Memory B cell (primary cell): ENCODE measurements around the gene PUM1.
"Not testable (repeated sequence)": the region's sequence is repeated elsewhere in the genome, so short reads cannot be mapped to it uniquely, and the experiment has no call there.

Experiments used
- ATAC-seq: fragments of 150-1000 bp; cut with Tn5 transposase; 2 replicates; pipeline ENCODE4 v1.10.0; 2021; ENCODE audit warnings: low read depth, mild to moderate bottlenecking, moderate library complexity
- DNase-seq, 2 donors: peaks; one replicate each; pipeline ENCODE4 v3.0.0; 2022; ENCODE audit warnings: low spot score in 2 of 2
- H3K27ac Mint-ChIP-seq: one replicate; pipeline ENCODE4 v1.8.0; 2022; ENCODE audit warnings: mild to moderate bottlenecking, moderate library complexity, mixed read lengths
- H3K27me3 Mint-ChIP-seq: one replicate; pipeline ENCODE4 v1.8.0; 2022; ENCODE audit warnings: mixed read lengths
- H3K36me3 Mint-ChIP-seq: one replicate; pipeline ENCODE4 v1.8.0; 2022; ENCODE audit warnings: mild to moderate bottlenecking, mixed read lengths
- H3K4me1 Mint-ChIP-seq: one replicate; pipeline ENCODE4 v1.8.0; 2022; ENCODE audit warnings: mixed read lengths
- H3K4me3 Mint-ChIP-seq: one replicate; pipeline ENCODE4 v1.8.0; 2022; ENCODE audit warnings: mild to moderate bottlenecking, moderate library complexity, mixed read lengths
- H3K9me3 Mint-ChIP-seq: one replicate; pipeline ENCODE4 v1.8.0; 2022; ENCODE audit warnings: mixed read lengths

PUM1 gene

DNA sequence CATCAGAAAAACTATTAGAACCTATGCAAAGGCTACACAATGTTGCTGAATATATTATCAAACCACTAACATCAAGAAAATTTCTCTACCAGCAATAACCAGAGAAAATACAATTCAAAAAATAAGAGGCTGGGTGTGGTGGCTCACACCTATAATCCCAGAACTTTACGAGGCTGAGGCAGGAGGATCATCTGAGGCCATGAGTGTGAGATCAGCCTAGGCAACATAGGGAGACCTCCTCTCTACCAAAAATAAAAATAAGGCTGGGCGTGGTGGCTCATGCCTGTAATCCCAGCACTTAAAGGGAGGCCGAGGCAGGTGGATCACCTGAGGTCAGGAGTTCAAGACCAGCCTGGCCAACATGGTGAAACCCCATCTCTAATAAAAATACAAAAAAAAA, 16.9 kb upstream of the PUM1 start:
- Mint-ChIP-seq H3K9me3 (no peaks in the 10 kb centered on the region), H3K27me3 (peaks cover 1% of the 10 kb centered on the region), H3K4me3 (no peak overlapping the region), H3K27ac (no peak overlapping the region), H3K4me1 (no peaks in the 10 kb centered on the region), H3K36me3 (no peaks in the 10 kb centered on the region)
- DNase-seq (no peak), ATAC-seq (no peak)

DNA sequence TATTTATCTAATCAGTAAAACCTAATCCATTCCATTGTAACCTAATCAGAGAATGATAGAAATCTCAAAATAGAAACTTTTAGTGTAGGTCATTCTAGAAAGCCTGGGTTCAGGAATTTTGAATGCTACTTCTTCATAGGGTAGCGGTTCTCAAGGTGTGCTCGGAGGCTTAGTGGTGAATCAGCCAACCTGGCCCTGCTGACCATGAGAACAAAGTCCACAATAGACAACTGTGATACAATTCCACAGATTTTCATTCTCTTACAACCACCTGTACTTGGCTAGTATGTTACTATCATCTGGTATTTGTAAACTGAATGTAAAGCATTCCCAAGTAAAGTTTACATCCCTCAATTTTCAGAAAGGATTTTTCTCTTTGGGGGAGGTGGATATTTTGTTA, 7.5 kb upstream of the PUM1 start:
- Mint-ChIP-seq H3K4me1 (peaks cover 2% of the 10 kb centered on the region), H3K27ac (no peak overlapping the region)

DNA sequence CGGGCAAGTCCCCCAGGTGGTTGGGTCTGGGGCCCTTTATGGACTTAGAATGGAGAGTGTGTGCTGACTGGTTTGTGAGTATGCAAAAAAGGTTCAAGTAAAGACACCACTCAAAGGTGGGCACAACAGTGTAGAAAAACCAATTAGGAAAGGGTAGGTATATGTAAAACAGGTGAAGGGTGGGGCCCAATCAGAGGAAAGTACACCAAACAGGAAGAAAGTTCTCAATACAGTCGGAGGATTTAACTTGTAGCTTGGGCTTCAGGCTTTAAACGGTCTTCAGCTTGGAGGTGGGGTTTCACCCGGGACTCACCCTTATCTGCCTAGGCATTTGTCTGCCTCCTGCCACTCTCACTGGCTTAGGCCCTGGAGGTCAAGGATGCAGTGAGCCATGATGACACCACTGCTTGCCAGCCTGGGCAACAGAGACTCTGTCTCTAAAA, 6.8 kb upstream of the PUM1 start:
- Mint-ChIP-seq H3K4me3 (no peak overlapping the region), H3K9me3 (no peaks in the 10 kb centered on the region), H3K27me3 (no peaks in the 10 kb centered on the region), H3K36me3 (no peaks in the 10 kb centered on the region), H3K27ac (no peak overlapping the region), H3K4me1 (peaks cover 2% of the 10 kb centered on the region)
- ATAC-seq (peak; percentile 31), DNase-seq (no peak)

More for the DNA sequence above, 7.5 kb upstream of the PUM1 start:
- no peak overlapping the region for H3K4me3 Mint-ChIP-seq
- ATAC-seq = no peak
- no peaks in the 10 kb centered on the region for H3K27me3 Mint-ChIP-seq
- no peaks in the 10 kb centered on the region for H3K36me3 Mint-ChIP-seq
- no peaks in the 10 kb centered on the region for H3K9me3 Mint-ChIP-seq
- no peak for DNase-seq

DNA sequence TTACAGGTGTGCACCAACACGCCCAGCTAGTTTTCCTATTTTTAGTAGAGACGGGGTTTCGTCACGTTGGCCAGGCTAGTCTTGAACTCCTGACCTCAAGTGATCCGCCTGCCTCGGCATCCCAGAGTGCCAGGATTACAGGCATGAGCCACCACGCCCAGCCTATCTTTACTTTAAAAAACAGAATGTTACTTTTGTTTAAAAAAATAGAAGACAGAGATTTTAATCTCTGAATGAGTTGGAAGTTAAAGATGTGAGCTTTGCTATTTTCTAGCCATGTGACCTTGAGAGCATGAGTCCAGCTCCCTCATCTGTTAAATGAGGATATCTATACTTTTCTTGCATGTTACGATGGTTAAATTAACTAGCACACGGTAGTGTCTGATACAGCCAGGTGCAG, 3.9 kb upstream of the PUM1 start:
- DNase-seq (no peak), ATAC-seq (no peak)
- H3K9me3 Mint-ChIP-seq = no peaks in the 10 kb centered on the region
- H3K27ac Mint-ChIP-seq = no peak overlapping the region
- no peak overlapping the region for H3K4me3 Mint-ChIP-seq
- no peaks in the 10 kb centered on the region for H3K27me3 Mint-ChIP-seq
- no peaks in the 10 kb centered on the region for H3K36me3 Mint-ChIP-seq
- H3K4me1 Mint-ChIP-seq = peaks cover 2% of the 10 kb centered on the region

DNA sequence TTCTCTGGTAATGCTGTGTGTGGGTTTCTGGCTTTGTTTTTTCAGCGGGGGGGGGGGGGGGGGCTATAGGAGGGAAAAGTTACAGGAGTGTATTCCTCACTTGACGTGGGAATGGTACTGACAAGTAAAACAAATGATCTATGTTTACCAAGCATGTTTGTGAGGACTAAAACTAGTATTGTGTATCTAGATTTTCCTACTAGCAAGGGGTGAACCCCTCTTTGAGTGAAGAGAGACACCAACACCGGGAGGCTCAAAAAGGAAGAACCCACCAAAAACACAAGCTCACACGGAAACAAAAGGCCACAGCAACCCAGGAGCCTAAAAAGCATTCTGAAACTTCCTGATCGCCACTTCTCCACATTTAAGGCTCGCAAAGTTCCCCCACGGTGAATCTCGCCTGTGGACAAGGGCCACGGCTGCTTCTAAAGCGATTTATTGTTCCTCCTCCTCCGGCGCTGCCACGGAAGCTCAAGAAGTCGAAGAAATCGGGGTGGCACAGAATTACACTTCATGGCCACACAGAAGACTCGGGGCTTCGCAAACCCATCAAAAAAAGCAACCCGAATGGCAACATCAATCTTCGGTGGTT, 703 bp downstream of the PUM1 start:
- peak; percentile 4 for ATAC-seq
- H3K4me3 Mint-ChIP-seq = peak overlapping the region; percentile 95
- H3K27ac Mint-ChIP-seq = peak overlapping the region; percentile 98
- peak; percentile 35 to 45 for DNase-seq
- no peaks in the 10 kb centered on the region for H3K27me3 Mint-ChIP-seq
- H3K36me3 Mint-ChIP-seq = peaks cover 2% of the 10 kb centered on the region
- H3K9me3 Mint-ChIP-seq = no peaks in the 10 kb centered on the region
- H3K4me1 Mint-ChIP-seq = peaks cover 17% of the 10 kb centered on the region

DNA sequence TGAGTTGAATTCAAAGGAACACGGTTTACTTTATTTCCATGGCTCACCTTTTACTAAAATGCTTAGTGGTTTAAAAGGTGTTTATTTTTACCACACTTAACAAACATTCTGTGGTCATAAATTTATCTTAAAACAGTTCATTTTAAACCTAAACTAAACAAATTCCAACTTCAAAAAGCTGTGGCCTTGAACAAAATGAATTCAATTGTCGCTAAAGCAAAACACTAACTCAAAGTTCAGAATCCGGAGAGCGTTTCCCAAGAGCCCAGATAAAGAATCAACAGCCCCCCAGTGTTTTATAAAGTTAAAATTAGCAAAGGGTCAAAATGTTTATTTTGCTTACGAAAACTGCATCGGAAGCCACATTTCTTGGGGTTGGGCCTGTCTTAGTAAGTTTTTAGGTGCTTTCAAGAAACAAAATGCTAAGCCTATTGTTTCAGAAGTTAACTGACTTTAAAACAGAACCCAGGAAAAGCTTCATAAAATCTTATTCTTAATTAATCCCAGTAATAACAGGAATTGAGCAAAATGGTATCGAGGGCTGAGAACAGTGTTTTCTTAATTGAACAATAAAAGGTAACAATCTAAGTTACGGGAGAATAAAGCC, 1.3 kb downstream of the PUM1 start:
- ATAC-seq = no peak
- peaks cover 3% of the 10 kb centered on the region for H3K36me3 Mint-ChIP-seq

DNA sequence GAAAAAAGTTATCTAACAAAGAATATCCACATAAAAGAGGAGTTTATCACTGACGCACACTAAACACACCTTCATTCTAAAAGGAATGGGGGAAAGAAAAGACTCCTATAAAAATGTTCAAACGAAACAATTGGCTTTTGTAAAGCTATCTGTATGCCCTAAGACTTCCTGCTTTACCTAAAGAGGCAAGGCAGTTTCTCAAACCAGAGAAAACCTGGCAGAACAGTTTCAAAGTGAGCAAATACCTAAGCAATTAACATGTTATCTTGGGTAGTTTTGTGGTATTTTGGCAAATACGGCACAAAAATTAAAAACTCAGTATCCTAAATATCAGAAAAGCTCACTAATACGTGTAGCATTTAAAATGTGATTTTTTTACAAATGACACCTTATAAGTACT, 1.9 kb downstream of the PUM1 start:
- Mint-ChIP-seq H3K4me1 (peaks cover 20% of the 10 kb centered on the region), H3K27ac (peak overlapping the region; percentile 98), H3K36me3 (peaks cover 5% of the 10 kb centered on the region), H3K27me3 (no peaks in the 10 kb centered on the region), H3K4me3 (peak overlapping the region; percentile 95), H3K9me3 (no peaks in the 10 kb centered on the region)
- no peak for DNase-seq
- no peak for ATAC-seq

More for the DNA sequence above, 1.3 kb downstream of the PUM1 start:
- H3K4me1 Mint-ChIP-seq = peaks cover 17% of the 10 kb centered on the region
- H3K27ac Mint-ChIP-seq = peak overlapping the region; percentile 98
- H3K27me3 Mint-ChIP-seq = no peaks in the 10 kb centered on the region
- H3K4me3 Mint-ChIP-seq = peak overlapping the region; percentile 95
- H3K9me3 Mint-ChIP-seq = no peaks in the 10 kb centered on the region
- DNase-seq = no peak

DNA sequence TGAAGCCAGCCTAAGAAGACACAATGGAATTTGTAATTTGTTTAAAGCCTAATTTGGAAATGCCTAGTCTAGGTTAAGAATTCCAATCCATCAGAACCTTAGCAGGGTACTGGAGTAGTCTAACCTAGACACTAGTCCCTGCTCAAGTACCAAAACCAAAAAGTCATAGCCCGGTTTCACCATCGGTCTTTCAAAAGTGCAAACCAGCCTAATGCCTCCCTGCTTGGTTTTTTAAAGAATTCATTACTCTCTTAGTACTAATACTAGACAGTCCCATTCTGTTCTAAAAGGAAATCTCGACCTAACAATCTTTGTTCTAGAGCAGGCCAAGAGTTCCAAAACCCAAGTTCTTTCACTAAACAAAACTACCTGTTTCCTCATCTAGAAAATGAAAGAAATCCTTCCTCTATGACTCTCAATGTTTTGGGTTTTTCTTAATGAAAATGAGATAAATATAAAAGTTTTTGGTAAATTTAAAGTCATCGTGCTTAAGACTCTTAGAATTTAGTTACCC, 2.6 kb downstream of the PUM1 start:
- Mint-ChIP-seq H3K36me3 (peaks cover 10% of the 10 kb centered on the region), H3K27ac (peak overlapping the region; percentile 98), H3K9me3 (no peaks in the 10 kb centered on the region), H3K4me3 (peak overlapping the region; percentile 49), H3K27me3 (no peaks in the 10 kb centered on the region), H3K4me1 (peaks cover 23% of the 10 kb centered on the region)
- DNase-seq (no peak), ATAC-seq (no peak)

DNA sequence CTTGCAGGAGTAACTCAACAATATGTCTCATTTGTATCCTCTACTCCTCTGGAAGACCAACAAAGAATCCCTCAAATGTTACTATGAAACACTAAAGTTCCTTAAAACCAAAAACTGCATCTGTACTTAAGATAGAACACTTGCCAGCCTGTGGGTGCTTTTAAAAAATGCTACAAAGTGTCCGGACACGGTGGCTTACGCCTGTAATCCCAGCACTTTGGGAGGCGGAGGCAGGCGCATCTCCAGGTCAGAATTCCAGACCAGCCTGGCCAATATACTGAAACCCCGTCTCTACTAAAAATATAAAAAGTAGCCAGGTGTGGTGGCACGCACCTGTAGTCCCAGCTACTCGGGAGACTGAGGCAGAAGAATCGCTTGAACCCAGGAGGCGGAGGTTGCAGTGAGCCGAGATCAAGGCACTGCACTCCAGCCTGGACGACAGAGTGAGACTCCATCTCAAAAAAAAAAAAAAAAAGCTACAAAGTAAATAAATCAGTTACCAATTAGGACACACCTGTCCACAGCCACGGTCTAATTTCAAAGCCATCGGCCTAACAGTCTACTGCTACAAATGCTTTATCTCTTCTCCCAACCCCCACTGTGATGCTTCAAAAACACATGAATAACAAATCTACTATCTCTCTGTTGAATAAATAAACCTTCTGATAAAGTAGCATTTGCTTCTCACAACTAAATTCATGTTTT, 3.2 kb downstream of the PUM1 start:
- H3K9me3 Mint-ChIP-seq, ATAC-seq, H3K27me3 Mint-ChIP-seq, DNase-seq: not testable (repeated sequence)
- Mint-ChIP-seq H3K36me3 (peaks cover 11% of the 10 kb centered on the region), H3K4me1 (peaks cover 23% of the 10 kb centered on the region), H3K27ac (peak overlapping the region; percentile 98), H3K4me3 (peak overlapping the region; percentile 49)

DNA sequence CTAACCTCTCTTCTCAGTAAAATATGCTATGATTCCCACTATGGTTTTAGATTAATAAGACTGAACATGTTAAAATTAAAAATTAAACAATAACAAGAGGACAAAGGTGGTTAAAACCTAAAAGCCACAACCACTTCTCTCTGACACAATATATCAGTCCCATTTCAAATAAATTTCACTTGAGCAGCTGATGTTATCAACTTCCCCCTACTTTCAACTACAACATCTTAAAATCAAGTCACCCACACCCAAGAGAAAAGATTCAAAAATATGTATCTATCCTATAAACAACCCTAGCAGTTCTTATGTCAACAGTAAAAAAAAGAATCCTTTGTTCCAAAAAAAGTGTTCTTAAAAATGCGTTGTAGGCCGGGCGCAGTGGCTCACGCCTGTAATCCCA, 7.5 kb downstream of the PUM1 start:
- peaks cover 27% of the 10 kb centered on the region for H3K4me1 Mint-ChIP-seq

DNA sequence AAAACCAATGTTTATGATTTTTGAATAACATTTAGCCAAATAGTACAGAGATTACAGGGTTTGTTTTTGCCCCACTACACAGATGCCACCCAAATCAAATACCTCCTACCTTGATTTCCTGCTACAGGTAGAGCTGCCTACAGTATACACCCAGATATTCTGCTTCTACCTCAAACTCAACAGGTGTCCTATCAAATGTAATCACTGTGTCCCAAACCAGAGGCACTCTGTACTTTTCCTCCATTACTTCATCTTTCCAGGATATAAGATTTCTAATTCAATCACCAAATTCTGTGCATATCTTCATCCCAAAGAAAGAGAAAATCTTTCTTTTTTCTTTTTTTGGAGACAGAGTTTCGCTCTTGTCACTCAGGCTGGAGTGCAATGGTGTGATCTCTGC, 9.6 kb downstream of the PUM1 start:
- no peaks in the 10 kb centered on the region for H3K9me3 Mint-ChIP-seq
- no peak for ATAC-seq
- H3K27ac Mint-ChIP-seq = peak overlapping the region; percentile 71
- peaks cover 21% of the 10 kb centered on the region for H3K36me3 Mint-ChIP-seq
- H3K4me3 Mint-ChIP-seq = peak overlapping the region; percentile 33
- H3K27me3 Mint-ChIP-seq = no peaks in the 10 kb centered on the region
- no peak for DNase-seq
- peaks cover 19% of the 10 kb centered on the region for H3K4me1 Mint-ChIP-seq

More for the DNA sequence above, 7.5 kb downstream of the PUM1 start:
- H3K4me3 Mint-ChIP-seq = no peak overlapping the region
- ATAC-seq = no peak
- DNase-seq = no peak
- peak overlapping the region; percentile 53 for H3K27ac Mint-ChIP-seq
- H3K36me3 Mint-ChIP-seq = peaks cover 20% of the 10 kb centered on the region
- no peaks in the 10 kb centered on the region for H3K9me3 Mint-ChIP-seq
- H3K27me3 Mint-ChIP-seq = no peaks in the 10 kb centered on the region

DNA sequence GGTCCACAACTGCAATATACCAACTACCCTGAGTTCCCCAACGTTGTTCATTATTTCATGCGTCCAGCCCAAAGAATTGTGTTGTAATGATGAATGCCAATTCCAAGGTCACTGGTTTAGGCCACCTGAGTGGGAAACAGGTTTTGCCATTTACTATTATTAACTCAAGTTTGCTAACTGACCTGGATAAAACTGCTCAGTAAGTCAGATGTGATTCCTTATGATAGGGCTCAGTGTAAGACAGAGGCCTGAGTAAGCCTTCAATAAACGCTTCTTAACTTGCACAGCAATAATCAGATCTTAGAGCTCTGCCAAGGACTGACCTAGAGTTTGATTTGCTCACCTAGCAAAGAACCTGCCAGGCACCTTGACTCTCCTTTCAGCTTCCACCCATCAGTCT, 10.0 kb downstream of the PUM1 start:
- Mint-ChIP-seq H3K4me1 (peaks cover 20% of the 10 kb centered on the region), H3K9me3 (no peaks in the 10 kb centered on the region), H3K36me3 (peaks cover 21% of the 10 kb centered on the region), H3K27me3 (no peaks in the 10 kb centered on the region), H3K4me3 (no peak overlapping the region), H3K27ac (peak overlapping the region; percentile 71)
- ATAC-seq = no peak
- no peak for DNase-seq

DNA sequence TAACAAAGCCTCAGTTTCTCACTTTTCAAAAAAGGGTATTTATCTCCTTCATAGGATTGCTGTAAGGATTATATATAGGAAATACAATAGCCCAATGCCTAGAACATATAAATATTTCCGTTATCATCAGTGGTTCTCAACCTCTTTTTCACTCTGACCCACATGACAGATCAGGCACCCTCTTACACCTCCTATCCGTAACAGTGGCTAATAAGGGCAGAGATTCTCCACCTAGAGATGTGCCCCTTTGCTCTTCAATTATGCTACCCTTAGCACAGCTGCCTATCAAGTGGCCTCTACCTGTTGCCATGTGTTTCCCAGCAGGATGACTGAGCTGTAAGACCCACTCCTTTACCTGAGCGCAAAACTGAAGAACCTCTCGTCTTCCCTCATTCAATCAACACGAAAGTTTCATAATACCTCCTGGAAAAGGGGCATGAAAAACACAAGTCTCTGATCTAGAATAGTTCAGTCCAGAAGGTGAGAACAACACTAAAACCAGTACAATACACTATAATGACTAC, 10.5 kb downstream of the PUM1 start:
- ATAC-seq = no peak
- H3K9me3 Mint-ChIP-seq = no peaks in the 10 kb centered on the region
- peaks cover 21% of the 10 kb centered on the region for H3K4me1 Mint-ChIP-seq
- no peak overlapping the region for H3K4me3 Mint-ChIP-seq
- peaks cover 21% of the 10 kb centered on the region for H3K36me3 Mint-ChIP-seq
- peak overlapping the region; percentile 71 for H3K27ac Mint-ChIP-seq
- no peaks in the 10 kb centered on the region for H3K27me3 Mint-ChIP-seq
- no peak for DNase-seq

DNA sequence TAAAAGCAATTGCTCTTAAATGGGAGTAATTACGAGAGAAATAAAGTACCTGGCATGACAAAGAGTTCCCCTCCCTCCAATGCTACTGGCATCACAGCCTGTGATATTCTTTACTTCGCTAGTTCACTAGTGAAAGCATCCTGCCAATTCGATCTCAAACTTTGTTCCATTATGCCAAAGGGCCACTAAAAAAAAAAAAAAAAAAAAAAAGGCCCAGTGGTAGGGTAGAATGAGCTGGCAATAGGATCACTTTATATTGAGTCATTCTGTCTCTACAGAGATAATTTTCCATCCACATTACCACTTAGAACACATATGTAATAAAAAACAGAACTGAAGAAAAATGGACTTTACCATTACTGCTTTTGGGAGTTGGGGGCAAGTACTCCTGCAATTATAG, 11.2 kb downstream of the PUM1 start:
- Mint-ChIP-seq H3K4me1 (peaks cover 21% of the 10 kb centered on the region), H3K27me3 (no peaks in the 10 kb centered on the region), H3K36me3 (peaks cover 21% of the 10 kb centered on the region), H3K4me3 (no peak overlapping the region), H3K27ac (peak overlapping the region; percentile 71), H3K9me3 (no peaks in the 10 kb centered on the region)
- ATAC-seq = no peak
- no peak for DNase-seq
